Myocyte (in vitro differentiated cells): Measurements from ENCODE around the gene FSIP1. TPM values are rescaled to one million over a fixed set of nuclear protein-coding genes. Genes with fewer than 3 reads are reported as not detected.

Source experiments
- DNase-seq: peaks from one replicate; pipeline ENCODE4 v3.0.0-alpha.2; 2012; ENCODE audit warnings: low read depth
- total RNA-seq: library from RNA; depleted of rRNA; stranded (reverse); fragments of >200 nt; gene quantifications from 2 replicates; pipeline ENCODE4 v1.2.3, GENCODE V29; 2014

Gene FSIP1
- total RNA-seq, 1 donor from 2014 or later: 0.37 TPM

DNA sequence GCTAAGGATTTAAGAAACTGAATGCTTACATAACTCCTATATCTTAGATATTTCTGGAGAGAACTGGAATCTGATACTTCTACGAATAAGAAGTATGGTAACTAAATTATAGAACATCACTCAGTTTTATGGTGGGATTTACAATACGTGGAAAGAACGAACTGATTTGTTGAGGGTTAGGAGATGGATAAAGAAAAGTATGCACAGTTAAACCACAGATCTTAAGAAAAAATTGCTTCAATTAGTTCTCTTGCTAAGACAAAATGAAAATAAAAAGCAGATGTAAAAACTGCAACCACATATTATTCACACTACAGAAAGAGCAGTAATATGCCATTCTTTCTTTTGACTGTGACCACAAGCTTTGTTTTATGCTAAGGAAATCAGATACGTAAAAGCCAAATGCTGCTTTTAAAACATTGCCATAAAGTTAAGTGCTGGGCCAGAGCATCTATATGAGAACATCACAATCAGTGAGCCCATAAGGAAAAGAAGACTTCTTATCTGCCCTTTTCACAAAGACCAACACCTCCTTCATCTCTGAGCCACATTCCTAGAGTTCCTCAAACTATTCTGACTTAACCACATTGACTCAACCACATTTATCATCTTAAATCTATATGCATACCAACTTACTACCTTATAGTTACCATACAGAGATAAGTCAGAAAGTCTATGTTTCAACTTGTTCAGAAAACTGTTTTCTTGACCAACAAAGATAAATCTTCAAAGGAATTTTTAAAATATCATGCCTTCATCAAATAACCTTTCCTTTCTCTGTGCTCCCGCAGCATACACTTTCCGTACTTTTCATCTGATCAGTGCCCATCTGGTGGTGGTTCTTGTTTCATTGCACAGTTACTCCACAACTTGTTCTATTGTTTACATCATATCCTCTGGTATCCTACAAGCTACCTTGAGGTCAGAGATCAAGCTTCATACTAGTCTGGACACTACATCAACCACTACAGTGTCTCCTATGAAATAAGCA is 61.7 kb downstream of the FSIP1 start:
- DNase-seq: no peak

DNA sequence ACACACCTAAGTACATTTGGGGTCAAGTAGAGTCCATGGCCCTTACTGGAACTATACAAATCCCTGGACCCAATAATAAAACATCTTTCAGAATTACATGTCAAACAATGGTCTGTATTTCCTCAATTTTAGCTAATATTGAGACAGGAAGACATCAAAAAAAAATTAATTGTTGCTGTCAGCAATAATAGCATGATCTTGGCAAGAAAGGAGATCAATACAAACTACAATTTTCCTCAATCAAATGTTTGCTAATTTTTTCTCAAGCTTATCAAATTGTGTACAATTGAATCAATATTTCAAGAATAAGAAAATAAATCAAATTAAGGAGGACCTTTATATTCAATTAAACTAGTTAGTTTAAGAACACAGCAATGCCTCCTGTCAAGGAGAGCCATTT is 62.6 kb downstream of the FSIP1 start:
- no peak for DNase-seq

DNA sequence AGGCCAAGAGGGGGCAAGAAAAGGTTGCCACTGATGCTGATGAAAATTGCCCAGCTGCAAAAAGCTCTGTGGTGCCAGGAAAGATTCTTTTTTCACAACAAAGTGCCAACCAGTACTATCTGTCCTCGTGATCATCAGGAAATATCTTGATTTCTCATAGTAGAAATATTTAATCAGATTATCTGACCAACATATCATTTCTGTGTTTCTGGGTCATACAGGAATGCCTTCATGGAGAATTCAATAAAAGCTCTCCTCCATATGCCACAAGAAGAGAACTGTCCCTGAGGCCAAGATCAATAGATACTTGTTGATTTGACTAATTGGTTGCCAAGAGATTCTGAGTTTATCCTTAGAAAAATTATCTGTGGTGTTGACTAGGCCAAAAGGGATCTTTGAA is 63.5 kb downstream of the FSIP1 start:
- DNase-seq: no peak

DNA sequence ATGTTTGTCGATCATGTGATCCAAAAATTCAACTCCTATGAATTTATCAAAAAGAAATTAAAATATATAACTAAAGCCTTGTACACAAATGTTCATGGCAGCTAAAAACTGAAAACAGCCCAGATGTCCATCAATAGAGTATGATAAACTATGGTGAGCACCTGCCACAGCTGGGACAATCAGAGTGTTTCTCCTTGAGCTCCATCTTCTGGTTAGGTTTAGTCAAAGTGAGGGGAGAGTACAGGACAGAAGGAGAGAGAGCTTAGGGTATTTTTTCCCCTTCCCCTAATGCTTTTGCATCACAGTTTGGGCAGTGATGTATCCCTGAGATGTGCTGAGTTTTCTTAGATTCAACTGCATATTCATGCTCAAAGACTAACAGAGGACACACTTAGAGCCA is 65.5 kb downstream of the FSIP1 start:
- DNase-seq: no peak

DNA sequence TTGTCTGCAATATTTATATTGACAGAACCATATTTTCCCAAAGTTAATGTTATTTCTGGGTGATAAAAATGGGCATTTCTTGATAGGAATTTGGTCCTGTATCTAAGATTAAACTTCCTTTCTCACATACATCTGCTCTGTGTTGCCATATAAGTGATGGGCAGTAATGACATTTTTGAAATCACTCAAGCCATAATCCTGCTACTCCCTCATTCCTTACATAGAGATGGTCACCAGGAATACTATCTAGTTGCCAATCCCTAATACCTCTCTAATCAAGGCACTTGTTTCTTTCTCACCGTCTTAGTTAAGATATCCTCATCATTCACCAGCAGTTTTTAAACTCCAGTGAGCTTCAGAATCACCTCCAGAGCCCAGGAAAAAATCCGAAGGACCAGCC is 68.4 kb downstream of the FSIP1 start:
- no peak for DNase-seq

DNA sequence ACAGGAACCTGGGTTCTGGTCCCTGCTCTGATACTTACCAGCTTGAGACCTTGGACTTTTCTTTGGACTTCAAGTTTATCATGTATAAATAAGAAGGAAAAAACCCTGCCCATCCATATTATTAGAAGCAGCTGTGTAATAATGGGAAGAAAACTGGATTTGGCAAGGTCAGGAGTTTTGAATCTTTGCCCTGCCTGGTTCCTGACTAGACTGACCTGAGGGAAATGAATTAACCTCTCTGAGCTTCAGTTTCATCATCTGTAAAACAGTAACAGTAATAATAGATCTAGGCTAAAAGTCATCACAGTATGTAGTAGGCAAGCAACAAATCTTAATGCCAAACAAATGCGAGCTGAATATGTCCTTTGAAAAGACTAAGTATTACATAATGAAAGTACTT is 68.8 kb downstream of the FSIP1 start:
- no peak for DNase-seq

DNA sequence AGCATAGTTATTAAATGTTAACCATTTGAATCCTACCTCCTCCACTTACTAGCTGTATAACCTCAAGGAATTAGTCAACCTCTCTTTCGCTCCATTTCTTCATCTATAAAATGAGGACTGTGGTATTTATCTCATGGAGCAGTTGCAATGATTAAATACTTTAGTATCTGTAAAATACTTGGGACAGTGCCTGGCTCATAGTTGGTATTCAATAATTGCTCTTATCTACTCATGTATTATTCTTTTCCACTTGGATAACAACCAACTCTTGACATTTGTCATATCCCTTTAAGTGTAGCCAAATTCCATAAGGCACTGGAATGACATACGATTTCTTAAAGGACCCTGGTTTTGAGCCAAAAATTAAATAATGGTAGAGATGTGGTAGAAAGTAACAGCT is 72.0 kb downstream of the FSIP1 start:
- DNase-seq: no peak

DNA sequence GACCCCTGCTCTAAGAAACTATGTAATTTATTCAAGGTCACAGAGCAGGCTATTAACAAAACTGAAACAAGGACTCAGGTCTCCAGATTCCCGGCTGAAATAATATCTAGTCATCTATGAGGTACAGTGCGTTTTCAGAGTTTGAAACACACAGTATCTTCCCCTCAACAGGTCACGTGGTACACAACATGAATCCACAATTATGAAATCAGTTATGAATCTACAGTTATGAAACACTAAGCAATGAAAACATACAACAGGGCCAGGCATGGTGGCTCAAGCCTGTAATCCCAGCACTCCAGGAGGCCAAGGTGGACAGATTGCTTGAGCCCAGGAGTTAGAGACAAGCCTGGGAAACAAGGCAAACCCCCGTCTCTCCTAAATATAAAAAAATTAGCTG is 72.7 kb downstream of the FSIP1 start:
- no peak for DNase-seq

DNA sequence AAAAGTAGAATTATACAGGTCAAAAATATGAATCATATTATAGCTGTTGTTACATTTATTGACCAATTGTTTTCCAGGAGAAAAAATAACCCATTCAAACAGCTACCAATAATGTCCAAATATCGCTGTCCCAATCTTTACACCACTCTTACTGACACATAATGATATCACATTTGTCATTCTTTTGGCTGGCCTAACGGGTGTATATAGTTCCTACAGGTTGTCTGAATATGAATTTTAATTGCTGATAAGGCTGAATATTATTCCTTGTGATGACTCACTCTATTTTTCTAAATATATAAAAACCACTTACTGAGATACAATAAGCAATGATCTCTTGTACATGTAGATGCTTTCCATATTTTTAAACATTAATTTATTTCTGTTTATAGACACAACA is 76.4 kb downstream of the FSIP1 start:
- no peak for DNase-seq

DNA sequence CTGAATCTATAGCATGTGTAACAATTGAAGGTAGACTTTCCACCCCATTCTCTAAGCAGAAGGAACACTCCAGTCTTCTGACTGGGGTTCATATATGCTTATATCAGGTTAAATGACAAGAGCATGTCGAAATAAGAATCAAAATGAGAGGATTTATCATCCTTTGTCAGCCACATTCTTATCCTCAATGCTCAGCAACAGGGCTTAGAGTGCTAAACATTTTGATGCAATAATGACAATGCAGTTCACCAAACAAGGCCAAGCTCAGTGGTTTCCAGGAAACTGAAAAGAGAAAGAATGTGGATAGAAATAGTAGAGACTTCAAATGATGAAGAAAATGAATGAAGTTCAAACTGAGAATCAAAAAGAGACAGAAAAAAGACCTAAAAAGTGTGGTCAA is 78.0 kb downstream of the FSIP1 start:
- DNase-seq: peak; percentile 39

DNA sequence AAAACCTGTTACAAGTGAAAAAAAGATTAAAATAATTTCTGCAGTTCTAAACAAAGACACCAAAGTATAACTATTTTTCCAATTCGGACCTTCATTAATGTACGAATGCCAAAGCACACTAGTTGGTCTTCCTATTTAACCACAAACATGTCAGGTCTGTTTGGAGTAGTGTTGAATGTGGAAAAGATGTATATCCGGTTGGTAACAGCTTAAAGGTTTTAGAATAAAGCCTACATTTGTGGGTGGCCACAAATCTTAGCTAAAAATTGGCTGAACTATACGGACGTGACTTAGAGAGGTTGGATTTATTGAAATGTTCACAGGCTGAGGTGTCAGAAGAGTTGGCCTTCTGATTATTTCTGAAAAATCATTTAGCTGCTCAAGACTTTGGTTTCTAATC is 78.4 kb downstream of the FSIP1 start:
- no peak for DNase-seq

DNA sequence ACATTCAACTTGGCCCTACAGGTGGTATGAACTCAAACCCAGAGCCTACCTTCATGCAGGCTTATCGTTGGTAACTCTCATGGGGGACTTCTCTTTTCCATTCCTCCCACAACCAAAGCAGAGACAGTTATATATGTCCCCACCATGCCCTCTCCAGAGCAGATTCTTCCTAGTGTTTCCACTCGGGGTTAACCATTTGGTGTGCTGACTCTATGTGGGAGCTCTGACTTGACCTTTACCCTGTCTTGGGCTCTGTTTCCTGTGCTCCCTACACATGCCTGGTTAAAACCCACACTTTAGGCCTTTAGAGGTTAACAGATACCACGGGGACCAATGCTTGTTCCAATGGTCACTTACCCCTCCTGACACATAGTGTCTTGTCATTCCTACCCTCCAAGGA is 80.7 kb downstream of the FSIP1 start:
- no peak for DNase-seq

DNA sequence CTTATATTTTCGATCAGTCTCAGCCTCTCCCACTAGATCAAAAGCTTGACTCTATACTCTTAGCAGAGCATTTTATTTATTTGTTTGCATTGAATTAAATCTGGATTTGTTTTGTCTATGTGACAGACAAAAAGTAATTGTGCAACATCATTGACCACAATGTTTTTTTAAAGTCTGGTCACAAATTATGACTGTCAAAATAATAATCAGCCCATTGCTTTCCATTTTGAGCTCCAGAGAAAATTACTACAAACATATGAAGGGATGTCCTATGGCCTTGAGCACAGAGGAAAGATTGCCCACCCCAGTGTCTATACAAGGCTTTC is 82.3 kb downstream of the FSIP1 start:
- no peak for DNase-seq

DNA sequence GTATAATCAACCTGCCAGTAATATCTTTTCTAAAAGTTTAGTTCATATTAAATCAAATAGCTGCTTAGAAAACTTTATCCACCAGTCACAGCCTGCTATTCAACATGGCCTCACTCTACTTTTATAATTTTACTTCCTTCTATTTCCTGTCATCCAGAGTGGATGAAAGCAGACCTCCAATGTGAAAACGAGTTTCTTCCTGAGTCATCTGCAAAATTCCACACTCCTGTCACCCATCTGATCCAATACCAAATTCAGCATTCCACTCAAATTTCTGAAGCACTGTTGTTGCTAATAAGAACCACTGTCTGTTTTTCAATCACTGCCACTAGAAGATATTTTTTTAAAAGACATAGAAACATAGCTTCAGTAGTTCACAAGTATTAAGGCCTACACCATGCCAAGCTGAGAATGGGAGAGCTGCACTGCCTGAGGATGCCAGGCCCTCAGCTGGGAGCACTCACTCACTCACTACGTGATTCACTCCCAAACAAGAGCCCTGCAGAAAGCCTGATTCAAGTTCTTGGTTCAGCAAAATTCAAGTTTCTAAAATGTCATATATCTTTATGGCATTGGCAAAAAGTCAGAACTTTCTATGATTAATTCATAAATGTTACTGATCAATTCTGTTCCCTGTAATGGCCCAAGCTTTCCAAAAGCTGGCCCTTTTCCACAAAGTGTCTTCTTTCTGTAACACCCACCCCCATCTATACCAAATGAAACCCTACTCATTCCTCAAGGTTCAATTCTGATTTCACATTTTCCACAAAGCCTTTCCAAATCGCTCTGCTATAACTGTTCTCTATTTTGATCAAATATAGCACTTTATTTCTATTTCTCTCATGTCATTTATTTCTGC is 82.9 kb downstream of the FSIP1 start:
- DNase-seq: no peak

DNA sequence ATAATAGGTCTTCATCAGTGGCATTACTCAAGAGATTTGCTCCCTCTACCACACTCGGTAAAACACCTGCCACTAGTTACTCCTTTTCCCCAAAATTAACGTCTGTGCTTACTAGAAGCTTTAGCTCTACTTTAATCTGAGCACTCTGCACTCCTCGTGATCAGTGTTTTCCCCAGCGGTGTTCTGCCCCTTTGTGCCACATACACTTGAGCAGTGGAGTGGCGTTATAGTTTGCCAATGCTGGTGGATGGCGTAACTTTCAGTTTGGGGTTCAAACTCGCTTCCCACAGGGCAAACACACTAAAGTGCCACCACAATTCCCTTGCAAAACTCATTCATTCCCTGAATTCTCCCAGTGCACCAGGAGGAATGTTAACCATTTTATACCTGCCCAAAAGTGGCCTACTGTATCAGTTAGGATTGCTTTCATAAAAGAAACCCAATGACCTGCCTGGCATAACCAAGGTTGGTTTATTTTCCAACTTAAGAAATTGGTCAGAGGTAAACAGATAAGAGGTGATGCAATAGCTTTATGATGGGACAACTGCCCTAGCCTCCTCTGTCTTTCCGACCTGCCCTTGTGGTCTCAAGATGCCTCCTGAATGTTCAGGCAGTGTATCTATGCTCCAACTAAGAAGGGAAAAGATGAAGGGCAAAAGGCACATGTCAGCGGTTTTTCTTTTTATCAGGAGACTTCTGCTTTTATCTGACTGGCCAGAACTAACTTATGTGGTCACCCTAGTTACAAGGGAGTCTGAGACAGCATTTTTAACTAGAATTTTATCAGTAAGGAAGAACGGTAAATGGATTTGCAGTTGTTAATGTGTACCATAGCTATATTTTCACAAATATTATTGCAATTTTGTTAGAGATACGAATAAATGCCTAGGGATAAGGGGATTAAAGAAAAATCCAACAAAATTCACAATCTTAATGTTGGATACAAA is 83.9 kb downstream of the FSIP1 start:
- no peak for DNase-seq

DNA sequence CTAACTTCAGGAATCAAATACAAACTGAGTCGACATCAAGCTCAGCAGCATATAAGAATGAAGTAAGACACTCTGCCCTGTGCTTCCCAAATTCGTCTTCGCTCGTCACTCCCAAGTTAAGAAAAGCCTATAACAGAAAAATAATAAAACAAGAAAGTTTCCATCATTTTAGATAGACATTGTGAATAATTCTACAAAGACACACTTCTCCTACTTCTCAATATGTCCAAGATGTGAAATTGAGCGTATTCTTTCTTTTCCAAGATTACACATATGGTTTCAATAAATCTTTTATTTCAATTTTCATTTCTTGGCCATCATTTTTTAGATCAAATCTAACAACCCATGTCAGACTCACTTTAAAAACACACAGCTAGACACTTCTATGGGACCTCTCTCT is 85.1 kb downstream of the FSIP1 start:
- DNase-seq: no peak

DNA sequence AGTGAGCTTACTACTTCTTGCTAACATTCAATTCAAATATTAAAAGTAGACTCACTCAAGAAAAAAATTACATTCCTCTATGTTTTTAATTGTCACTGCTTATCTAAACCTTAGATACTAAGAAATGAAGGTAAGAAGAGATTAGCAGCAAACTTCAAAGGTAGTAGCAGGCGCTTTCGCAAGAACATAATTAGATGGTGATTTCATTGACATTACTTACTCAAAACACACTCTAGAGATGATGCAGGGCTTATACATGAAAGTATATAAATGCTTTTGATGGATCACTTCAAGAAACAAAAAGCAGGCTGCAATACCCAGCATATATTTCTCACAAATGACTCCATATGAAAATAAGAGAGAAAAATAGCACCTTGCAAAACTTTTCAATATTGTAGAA is 86.8 kb downstream of the FSIP1 start:
- no peak for DNase-seq

DNA sequence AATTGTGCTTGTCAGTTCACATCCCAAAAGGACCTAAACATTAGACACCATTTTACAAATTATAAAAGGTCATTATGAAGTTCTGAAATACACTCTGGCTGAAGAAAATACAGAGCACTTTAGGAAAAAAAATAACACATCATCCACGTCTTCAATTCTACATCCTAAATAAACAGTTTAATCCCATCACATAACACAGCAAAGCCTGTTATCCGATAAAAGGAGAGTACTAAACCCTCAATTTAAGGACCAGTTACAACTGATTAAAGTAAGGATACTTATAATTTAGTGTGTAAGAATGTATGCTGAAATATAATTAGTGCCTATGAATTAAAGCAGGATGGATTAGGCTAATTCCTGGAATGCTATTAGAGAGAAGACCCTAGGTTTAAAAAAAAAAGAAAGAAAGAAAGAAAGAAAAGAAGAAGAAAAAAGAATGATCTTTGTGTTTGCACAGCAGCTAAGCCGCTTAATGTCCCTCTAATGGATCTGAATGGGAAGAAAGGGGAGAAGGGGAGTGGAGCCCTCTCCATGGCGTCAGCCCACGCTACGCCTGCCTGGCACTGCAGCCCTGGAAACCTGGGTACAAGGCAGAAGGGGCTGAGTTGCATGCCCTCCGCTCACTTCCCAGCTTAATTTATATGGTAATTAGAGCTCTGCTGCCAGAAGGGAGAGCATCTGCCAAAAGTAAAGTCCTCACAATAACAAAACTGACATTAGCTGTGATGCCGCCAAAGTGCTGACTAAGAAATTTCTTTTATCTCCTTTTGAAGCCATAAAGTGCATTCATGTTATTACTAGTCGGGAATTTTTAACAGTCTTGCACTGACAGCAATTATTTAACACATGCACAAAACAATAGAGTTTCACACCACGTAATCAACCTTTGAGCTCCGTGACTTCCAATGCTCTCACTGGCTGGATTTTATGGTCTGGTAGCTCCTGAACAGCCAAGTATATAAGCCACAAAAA is 90.0 kb downstream of the FSIP1 start:
- no peak for DNase-seq

DNA sequence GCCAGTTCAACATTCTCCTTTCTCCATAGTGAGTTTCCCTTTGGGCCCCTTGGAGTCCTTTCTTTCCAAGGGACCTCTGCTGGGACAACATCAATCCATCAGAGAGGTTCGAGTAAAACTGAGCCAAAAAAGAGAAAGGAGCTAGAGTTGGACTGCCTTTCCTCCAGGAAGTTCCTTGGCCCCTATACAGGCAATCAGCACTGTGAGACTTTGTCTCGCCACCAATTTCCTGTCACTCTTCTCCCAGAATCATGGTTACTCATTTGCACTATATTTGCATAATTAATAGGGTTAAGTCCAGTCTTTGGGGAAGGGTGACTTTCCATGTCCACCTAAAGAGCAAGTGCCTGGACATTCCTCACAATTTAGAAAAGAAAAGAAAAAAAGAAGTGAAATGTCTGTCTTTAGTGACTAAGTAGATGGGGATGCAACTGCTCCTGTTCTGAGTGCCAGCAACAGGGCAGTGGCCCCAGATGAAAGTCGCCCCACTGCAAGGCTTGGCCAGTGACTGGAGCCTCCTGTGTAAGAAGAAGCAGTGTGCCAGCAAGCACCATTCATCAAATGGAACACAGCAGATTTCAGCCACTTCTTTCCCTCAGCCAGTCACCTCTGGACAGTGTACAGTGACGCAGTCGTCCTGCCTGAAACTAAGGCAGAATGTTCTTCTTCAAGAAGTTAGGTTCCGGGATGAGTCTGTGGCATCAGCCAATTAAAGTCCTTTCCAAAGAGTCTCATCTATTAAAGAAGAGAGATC is 91.6 kb downstream of the FSIP1 start:
- DNase-seq: no peak
